Calu3 (cell line): Measurements from ENCODE around the gene COASY. TPM values are rescaled to one million over a fixed set of nuclear protein-coding genes. Genes with fewer than 3 reads are reported as not detected.

ENCODE experiments used
- BruUV-seq: library from RNA; stranded (reverse); fragments of 400-500 nt; replicated peaks from 2 replicates; lab custom pipeline; 2021; lab: Mats Ljungman, UMichigan
- CTCF ChIA-PET: fragments of 300-600 bp; sonication (Branson Sonifier 250); formaldehyde crosslinking; loops from one replicate; lab custom pipeline; 2022; ENCODE audit warnings: antibody characterized with exemption; lab: Charles Lee
- DNase-seq: peaks from one replicate; pipeline ENCODE4 v3.0.0; 2022
- H3K27ac Mint-ChIP-seq: one replicate; pipeline ENCODE4 v1.8.0; 2022; ENCODE audit warnings: mixed read lengths; ENCODE audit not compliant: unreplicated experiment
- H3K27me3 Mint-ChIP-seq: one replicate; pipeline ENCODE4 v1.8.0; 2022; ENCODE audit warnings: mixed read lengths; ENCODE audit not compliant: unreplicated experiment
- H3K36me3 Mint-ChIP-seq: one replicate; pipeline ENCODE4 v1.8.0; 2022; ENCODE audit warnings: mild to moderate bottlenecking, moderate library complexity, mixed read lengths; ENCODE audit not compliant: insufficient read depth, unreplicated experiment
- H3K4me1 Mint-ChIP-seq: one replicate; pipeline ENCODE4 v1.8.0; 2022; ENCODE audit warnings: mild to moderate bottlenecking, low read depth, mixed read lengths; ENCODE audit not compliant: unreplicated experiment
- H3K4me3 Mint-ChIP-seq: one replicate; pipeline ENCODE4 v1.8.0; 2022; ENCODE audit warnings: mild to moderate bottlenecking, low read depth, moderate library complexity, mixed read lengths; ENCODE audit not compliant: unreplicated experiment
- H3K9me3 Mint-ChIP-seq: one replicate; pipeline ENCODE4 v1.8.0; 2022; ENCODE audit warnings: low read depth, mixed read lengths; ENCODE audit not compliant: unreplicated experiment
- CTCF ChIP-seq: fragments of 200-600 bp; IDR thresholded peaks from one replicate; pipeline ENCODE4 v1.8.0; 2022; ENCODE audit warnings: antibody characterized with exemption; ENCODE audit not compliant: unreplicated experiment
- intact Hi-C: fragments of 100-400 bp; cut with micrococcal nuclease; formaldehyde crosslinking; loops from one replicate; pipeline ENCODE4 v1.10.0; 2022; ENCODE audit not compliant: unreplicated experiment
- total RNA-seq: library from RNA; stranded (reverse); gene quantifications from 2 replicates; pipeline ENCODE4 v1.2.3, GENCODE V29; 2022

Gene COASY
- total RNA-seq, 1 experiment from 2014 or later, result 163 TPM

- TF ChIP-seq CTCF, result peak; percentile 73
- H3K27me3 Mint-ChIP-seq, result no peaks in the 10 kb centered on the region
- peak overlapping the region; percentile 69 for H3K27ac Mint-ChIP-seq
- H3K9me3 Mint-ChIP-seq, result no peaks in the 10 kb centered on the region
- intact Hi-C loops, result no loop called here
- peaks cover 49% of the 10 kb centered on the region for H3K4me1 Mint-ChIP-seq
- peak; percentile 83 for DNase-seq
- CTCF ChIA-PET, result interaction anchor here (0.7 to 1.9 kb wide), 5 partner anchors 13 to 419 kb away, joined by 3 to 19 read pairs (median 3); no protein-coding TSS in a partner anchor
- peak overlapping the region; percentile 92 for H3K4me3 Mint-ChIP-seq
- H3K36me3 Mint-ChIP-seq, result peaks cover 29% of the 10 kb centered on the region
- BruUV-seq, result no TSS peak
Measured at GRCh38 chr17:42531455-42532354, 30.2 kb upstream of the COASY start.

DNA sequence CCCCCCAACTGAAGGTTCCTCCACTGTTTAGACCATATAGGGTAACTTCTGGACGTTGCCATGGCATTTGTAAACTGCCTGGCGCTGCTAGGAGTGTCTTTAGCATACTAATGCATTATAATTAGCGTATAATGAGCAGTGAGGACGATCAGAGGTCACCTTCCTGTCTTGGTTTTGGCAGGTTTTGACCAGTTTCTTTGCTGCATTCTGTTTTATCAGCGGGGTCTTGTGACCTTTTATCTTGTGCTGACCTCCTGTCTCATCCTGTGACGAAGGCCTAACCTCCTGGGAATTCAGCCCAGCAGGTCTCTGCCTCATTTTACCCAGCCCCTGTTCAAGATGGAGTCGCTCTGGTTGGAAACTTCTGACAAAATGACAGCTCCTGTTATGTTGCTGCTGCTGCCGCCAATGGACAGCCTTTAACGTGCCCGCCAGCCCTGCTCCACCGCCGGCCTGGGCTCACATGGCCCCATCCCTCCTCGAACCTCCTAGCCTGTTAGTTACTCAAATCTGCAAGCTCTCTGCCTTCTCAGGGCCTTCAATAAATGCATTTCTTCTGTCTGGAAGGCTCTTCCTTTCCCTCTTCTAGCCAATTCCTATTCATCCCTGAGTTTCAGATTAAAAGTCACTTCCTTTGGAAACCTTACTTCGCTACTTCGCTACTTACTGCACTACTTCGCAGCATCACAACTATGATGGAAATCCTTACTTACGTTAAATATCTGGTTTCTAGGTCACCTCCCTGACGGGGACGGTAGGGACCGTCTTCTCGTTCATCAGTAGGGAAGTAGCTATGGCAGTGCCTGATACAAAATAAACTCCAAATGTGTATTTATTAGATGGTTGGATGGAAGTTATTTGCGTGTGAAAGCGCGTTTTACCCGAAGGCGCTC, 26.5 kb upstream of the COASY start:
- CTCF ChIA-PET, result interaction anchor here (0.7 to 2.9 kb wide), 7 partner anchors 8 to 228 kb away, joined by 3 to 11 read pairs (median 3); partner anchors contain the start of gene TUBG2
- peak overlapping the region; percentile 69 for H3K27ac Mint-ChIP-seq
- intact Hi-C loops, result no loop called here
- TSS peak; percentile 93 for BruUV-seq
- no peak for DNase-seq
- no peaks in the 10 kb centered on the region for H3K9me3 Mint-ChIP-seq
- TF ChIP-seq CTCF, result no peak
- peak overlapping the region; percentile 94 for H3K4me3 Mint-ChIP-seq
- H3K4me1 Mint-ChIP-seq, result peaks cover 53% of the 10 kb centered on the region
- peaks cover 58% of the 10 kb centered on the region for H3K36me3 Mint-ChIP-seq
- H3K27me3 Mint-ChIP-seq, result no peaks in the 10 kb centered on the region

GRCh38 chr17:42536048-42536371, 25.9 kb upstream of the COASY start, which contains the start of gene NAGLU:
TSS of gene NAGLU (plus strand) at chr17:42536241. CDS start at chr17:42536273, 32 bp downstream.
- no TSS peak for BruUV-seq
- intact Hi-C loops, result no loop called here
- no peaks in the 10 kb centered on the region for H3K27me3 Mint-ChIP-seq
- no peak for TF ChIP-seq CTCF
- peaks cover 61% of the 10 kb centered on the region for H3K36me3 Mint-ChIP-seq
- peak; percentile 99 for DNase-seq
- peak within 1 kb of the TSS; percentile 69 for H3K27ac Mint-ChIP-seq
- CTCF ChIA-PET, result interaction anchor here (0.7 to 2.9 kb wide), 9 partner anchors 9 to 636 kb away, joined by 3 to 11 read pairs (median 3); partner anchors contain the start of gene TUBG2
- H3K4me1 Mint-ChIP-seq, result peaks cover 53% of the 10 kb centered on the region
- H3K9me3 Mint-ChIP-seq, result no peaks in the 10 kb centered on the region
- H3K4me3 Mint-ChIP-seq, result peak within 1 kb of the TSS; percentile 94
